Ishikawa (cell line): ENCODE results near the gene HARBI1.

Experiments
- CEBPB ChIP-seq: IDR thresholded peaks from 2 replicates; pipeline ENCODE4 v1.6.1; 2012
- CREB1 ChIP-seq: IDR thresholded peaks from 2 replicates; pipeline ENCODE4 v1.6.1; 2012; ENCODE audit warnings: low read depth
- EGR1 ChIP-seq: IDR thresholded peaks from 2 replicates; pipeline ENCODE4 v1.6.1; 2012
- EP300 ChIP-seq: IDR thresholded peaks from 2 replicates; pipeline ENCODE4 v1.6.1; 2012; ENCODE audit warnings: borderline replicate concordance
- FOXM1 ChIP-seq: IDR thresholded peaks from 2 replicates; pipeline ENCODE4 v1.6.1; 2012; ENCODE audit warnings: low read depth, borderline replicate concordance
- MAX ChIP-seq: IDR thresholded peaks from 2 replicates; pipeline ENCODE4 v1.6.1; 2012
- NFIC ChIP-seq: IDR thresholded peaks from 2 replicates; pipeline ENCODE4 v1.6.1; 2012
- RAD21 ChIP-seq: IDR thresholded peaks from 2 replicates; pipeline ENCODE4 v1.6.1; 2012; ENCODE audit warnings: low read depth
- REST ChIP-seq: IDR thresholded peaks from 2 replicates; pipeline ENCODE4 v1.6.1; 2012; ENCODE audit warnings: low read depth, mild to moderate bottlenecking
- TAF1 ChIP-seq: IDR thresholded peaks from 2 replicates; pipeline ENCODE4 v1.6.1; 2012; ENCODE audit warnings: low read depth, mild to moderate bottlenecking
- TCF12 ChIP-seq: IDR thresholded peaks from 2 replicates; pipeline ENCODE4 v1.6.1; 2012; ENCODE audit warnings: low read depth
- TEAD4 ChIP-seq: IDR thresholded peaks from 2 replicates; pipeline ENCODE4 v1.6.1; 2012
- YY1 ChIP-seq: IDR thresholded peaks from 2 replicates; pipeline ENCODE4 v1.6.1; 2012; ENCODE audit warnings: low read depth
- ZBTB7A ChIP-seq: IDR thresholded peaks from 2 replicates; pipeline ENCODE4 v1.6.1; 2012; ENCODE audit warnings: low read depth
- TF ChIP-seq, protein P1 (sequence below): IDR thresholded peaks from 2 replicates; pipeline ENCODE4 v1.6.1; 2012

The HARBI1 gene

GRCh38 chr11:46560300-46560991 is 56.6 kb downstream of the HARBI1 start:
- TF ChIP-seq REST (no peak), CEBPB (no peak), MAX (no peak), FOXM1 (no peak), YY1 (no peak), EP300 (no peak), RAD21 (no peak), TAF1 (no peak), EGR1 (no peak), NFIC (no peak), TCF12 (no peak)

- TF ChIP-seq RAD21 (no peak), REST (no peak), CEBPB (no peak), TAF1 (no peak)
Measured at GRCh38 chr11:46559815-46560214, 57.2 kb downstream of the HARBI1 start.

DNA sequence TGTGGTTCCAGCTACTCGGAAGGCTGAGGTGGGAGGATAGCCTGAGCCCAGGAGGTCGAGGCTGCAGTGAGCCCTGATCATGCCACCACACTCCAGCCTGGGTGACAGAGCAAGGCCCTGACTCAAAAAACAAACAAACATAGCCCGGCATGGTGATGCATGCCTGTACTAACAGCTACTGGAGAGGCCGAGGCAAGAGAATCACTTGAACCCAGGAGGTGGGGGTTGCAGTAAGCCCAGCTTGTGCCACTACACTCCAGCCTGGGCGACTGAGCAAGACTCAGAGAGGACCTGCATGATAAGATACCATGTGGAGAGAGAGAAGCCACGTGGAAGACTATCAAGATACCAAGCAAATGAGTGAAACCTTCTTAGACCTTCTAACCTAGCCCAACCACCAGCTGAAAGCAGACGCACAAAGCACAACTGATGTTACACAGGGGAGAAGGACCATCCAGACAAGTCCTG is 59.3 kb downstream of the HARBI1 start:
- TF ChIP-seq MAX, result no peak
- no peak for TF ChIP-seq TEAD4
- no peak for TF ChIP-seq RAD21
- TF ChIP-seq TCF12, result no peak
- no peak for TF ChIP-seq TAF1
- TF ChIP-seq EP300, result no peak
- TF ChIP-seq CREB1, result no peak

GRCh38 chr11:46555267-46556054 is 61.6 kb downstream of the HARBI1 start:
- TF ChIP-seq CEBPB (no peak), CREB1 (no peak), EP300 (no peak), ZBTB7A (no peak), TCF12 (no peak), MAX (no peak), RAD21 (no peak), EGR1 (no peak), FOXM1 (no peak), REST (no peak), YY1 (no peak), TEAD4 (no peak), TAF1 (no peak), NFIC (no peak)
- TF ChIP-seq, protein P1, sequence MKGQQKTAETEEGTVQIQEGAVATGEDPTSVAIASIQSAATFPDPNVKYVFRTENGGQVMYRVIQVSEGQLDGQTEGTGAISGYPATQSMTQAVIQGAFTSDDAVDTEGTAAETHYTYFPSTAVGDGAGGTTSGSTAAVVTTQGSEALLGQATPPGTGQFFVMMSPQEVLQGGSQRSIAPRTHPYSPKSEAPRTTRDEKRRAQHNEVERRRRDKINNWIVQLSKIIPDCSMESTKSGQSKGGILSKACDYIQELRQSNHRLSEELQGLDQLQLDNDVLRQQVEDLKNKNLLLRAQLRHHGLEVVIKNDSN, result no peak
